Mammary epithelial cell (primary cell): ENCODE data around the gene ARPP21.

Source experiments
- CTCF ChIP-seq, 2 donors: IDR thresholded peaks in 1 of 2; conservative IDR thresholded peaks in 1 of 2; 2 replicates each; pipeline ENCODE4 v1.5.1; 2011 to 2012; ENCODE audit warnings: inconsistent platforms in 2 of 2, low read length in 2 of 2, mild to moderate bottlenecking in 2 of 2, control low read depth in 1 of 2, low read depth in 1 of 2; ENCODE audit not compliant: insufficient read depth in 1 of 2; ENCODE audit errors: extremely low read depth in 1 of 2
- EZH2 ChIP-seq: IDR thresholded peaks from 2 replicates; pipeline ENCODE4 v1.6.1; 2012; ENCODE audit warnings: low read length, inconsistent platforms, borderline replicate concordance

- TF ChIP-seq CTCF (conservative IDR thresholded peaks at IDR 0.05 in 1 of 2, IDR thresholded peaks at IDR 0.05 in 1 of 2; ENCODE audit: extremely low read depth in 1 of 2, insufficient read depth in 1 of 2, low read depth in 1 of 2, low read length in 2 of 2) (no peak), EZH2 (no peak)
Observed at GRCh38 chr3:35646081-35646480, 6.8 kb downstream of the ARPP21 start.
